ENCODE results near the gene PLPPR2.
"Not testable (repeated sequence)": the region's sequence is repeated elsewhere in the genome, so short reads cannot be mapped to it uniquely, and the experiment has no call there.

Gene PLPPR2

DNA sequence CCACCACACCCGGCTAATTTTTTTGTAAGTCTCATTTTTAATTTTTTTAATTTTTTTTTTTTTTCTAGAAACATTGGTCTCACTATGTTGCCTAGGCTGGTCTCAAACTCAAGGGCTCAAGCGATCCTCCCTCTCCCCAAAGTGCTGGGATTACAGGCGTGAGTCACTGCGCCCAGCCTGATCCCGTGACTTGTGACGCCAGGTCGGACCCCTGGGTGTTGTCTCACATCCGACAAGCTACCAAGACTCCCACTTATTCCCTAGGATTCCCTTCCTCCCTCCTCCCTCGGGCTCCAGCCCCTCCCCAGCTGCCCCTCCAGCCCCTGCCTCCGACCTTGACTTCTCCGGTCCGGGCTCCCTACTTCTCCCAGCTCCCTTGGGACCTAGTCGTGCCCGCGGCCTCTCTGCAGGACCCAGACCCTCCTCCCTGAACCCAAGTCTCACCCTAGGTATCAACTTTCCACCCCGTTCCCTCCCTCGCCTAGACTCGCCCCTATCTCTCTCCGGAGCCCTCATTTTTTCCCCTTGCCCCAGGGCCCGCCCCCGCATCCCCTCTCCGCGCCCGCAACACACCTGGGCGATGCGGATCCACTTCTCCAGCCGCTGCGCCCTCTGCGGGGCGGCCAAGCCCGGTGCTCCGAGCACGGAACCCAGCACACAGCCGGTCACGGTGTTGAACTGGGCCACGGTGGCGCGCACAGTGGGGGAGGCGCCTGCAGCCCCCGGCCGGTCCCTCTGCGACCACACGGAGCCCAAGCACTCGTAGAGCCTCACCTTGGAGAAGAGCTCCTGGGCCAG lies 50.8 kb downstream of the PLPPR2 start:
- Histone ChIP-seq H3K36me3 (replicated peaks) (no peaks in the 10 kb centered on the region), H3K27ac (no peak overlapping the region), H3K27me3 (replicated peaks) (peaks cover 4% of the 10 kb centered on the region), H3K4me3 (ENCODE audit: low read depth, low read length) (no peak overlapping the region)
- in situ Hi-C loops (cut with HindIII; ENCODE audit: low pct_ligation_motif_present, low sequenced_read_pairs) = no loop called here
- TF ChIP-seq, protein P1, sequence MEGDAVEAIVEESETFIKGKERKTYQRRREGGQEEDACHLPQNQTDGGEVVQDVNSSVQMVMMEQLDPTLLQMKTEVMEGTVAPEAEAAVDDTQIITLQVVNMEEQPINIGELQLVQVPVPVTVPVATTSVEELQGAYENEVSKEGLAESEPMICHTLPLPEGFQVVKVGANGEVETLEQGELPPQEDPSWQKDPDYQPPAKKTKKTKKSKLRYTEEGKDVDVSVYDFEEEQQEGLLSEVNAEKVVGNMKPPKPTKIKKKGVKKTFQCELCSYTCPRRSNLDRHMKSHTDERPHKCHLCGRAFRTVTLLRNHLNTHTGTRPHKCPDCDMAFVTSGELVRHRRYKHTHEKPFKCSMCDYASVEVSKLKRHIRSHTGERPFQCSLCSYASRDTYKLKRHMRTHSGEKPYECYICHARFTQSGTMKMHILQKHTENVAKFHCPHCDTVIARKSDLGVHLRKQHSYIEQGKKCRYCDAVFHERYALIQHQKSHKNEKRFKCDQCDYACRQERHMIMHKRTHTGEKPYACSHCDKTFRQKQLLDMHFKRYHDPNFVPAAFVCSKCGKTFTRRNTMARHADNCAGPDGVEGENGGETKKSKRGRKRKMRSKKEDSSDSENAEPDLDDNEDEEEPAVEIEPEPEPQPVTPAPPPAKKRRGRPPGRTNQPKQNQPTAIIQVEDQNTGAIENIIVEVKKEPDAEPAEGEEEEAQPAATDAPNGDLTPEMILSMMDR (IDR thresholded peaks at IDR 0.05; ENCODE audit: low read depth, low read length, missing control alignments) = peak; percentile 50
- no peak for DNase-seq

DNA sequence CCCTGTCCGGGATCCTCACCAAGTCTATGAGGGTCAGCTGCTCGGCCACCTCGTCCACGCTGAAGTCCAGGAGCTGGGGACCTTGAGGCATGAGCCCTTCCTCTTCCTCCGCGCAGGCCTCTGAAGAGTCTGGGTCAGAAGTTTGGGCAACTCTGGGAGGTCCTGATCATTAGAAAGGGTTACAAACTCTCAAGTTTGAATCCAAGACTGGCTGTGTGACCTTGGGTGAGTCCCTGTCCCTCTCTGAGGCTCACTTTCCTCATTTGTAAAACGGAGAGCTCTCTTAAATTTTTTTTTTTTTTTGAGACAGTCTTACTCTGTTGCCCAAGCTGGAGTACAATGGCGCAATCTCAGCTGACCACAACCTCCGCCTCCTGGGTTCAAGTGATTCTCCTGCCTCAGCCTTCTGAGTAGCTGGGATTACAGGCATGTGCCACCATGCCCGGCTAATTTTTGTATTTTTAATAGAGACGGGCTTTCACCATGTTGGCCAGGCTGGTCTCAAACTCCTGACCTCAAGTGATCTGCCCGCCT lies 51.5 kb downstream of the PLPPR2 start:
- H3K27me3 ChIP-seq (replicated peaks); in situ Hi-C loops (cut with HindIII; ENCODE audit: low pct_ligation_motif_present, low sequenced_read_pairs); DNase-seq; H3K4me3 ChIP-seq (ENCODE audit: low read depth, low read length); H3K27ac ChIP-seq; H3K36me3 ChIP-seq (replicated peaks): not testable (repeated sequence)

DNA sequence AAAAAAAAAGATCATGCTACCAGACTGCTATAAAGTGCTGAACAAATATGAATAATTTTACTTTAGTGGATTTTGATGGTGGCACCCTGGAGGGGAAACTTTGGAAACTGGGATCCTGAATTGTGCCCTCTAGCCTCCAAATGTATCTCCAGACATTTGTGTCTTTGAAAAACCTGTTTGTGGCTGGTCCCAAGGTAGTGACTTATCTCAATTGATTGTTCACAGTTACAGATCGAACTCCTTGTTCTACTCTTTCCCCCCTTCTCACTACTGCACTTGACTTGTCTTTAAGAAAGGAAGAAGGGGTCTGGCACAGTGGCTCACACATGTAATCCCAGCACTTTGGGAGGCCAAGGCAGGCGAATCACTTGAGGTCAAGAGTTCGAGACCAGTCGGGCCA lies 53.4 kb downstream of the PLPPR2 start:
- in situ Hi-C loops (cut with HindIII; ENCODE audit: low pct_ligation_motif_present, low sequenced_read_pairs) = no loop called here
- H3K4me3 ChIP-seq (ENCODE audit: low read depth, low read length) = no peak overlapping the region
- H3K27me3 ChIP-seq (replicated peaks) = peaks cover 4% of the 10 kb centered on the region
- DNase-seq = no peak
- H3K36me3 ChIP-seq (replicated peaks) = no peaks in the 10 kb centered on the region
- TF ChIP-seq, protein P1 (IDR thresholded peaks at IDR 0.05; ENCODE audit: low read depth, low read length, missing control alignments) = no peak
- H3K27ac ChIP-seq = no peak overlapping the region

DNA sequence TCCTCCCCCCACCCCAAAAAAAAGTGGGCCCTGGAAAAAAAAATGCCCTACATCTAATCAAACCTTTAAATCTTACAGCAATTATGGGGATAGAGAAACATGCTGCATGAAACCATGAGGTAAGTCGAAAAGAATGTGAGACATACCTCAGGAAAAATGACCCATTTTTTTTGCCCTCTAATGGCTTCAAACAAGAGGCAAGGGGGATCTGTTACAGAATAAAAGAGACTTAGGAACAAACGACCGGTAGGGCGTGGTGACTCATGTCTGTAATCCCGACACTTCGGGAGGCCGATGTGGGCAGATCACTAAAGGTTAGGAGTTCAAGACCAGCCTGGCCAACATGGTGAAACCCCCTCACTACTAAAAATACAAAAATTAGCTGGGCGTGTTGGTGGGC lies 55.5 kb downstream of the PLPPR2 start:
- DNase-seq = no peak
- TF ChIP-seq, protein P1 (IDR thresholded peaks at IDR 0.05; ENCODE audit: low read depth, low read length, missing control alignments) = no peak
- in situ Hi-C loops (cut with HindIII; ENCODE audit: low pct_ligation_motif_present, low sequenced_read_pairs) = no loop called here

DNA sequence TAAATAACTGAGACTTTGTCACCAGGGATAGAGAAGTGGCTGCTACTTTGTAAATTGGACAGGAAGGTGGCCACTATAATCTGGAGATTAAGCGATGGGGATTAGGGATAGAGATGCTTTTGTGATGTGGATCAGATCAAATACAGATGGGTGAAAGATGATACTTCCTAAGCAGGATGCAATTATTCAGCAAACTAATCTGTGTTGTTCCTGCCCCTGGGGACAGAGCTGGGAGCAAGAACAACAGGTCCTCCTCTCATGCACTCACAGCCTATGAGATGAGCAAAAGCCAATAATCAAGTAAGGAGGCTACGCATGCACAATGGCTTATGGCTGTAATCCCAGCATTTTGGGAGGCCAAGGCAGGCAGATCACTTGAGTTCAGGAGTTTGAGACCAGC lies 59.3 kb downstream of the PLPPR2 start:
- DNase-seq = no peak

More for the DNA sequence above, 55.5 kb downstream of the PLPPR2 start:
- no peak overlapping the region for H3K4me3 ChIP-seq (ENCODE audit: low read depth, low read length)
- no peak overlapping the region for H3K27ac ChIP-seq
- peaks cover 4% of the 10 kb centered on the region for H3K27me3 ChIP-seq (replicated peaks)
- H3K36me3 ChIP-seq (replicated peaks) = no peaks in the 10 kb centered on the region

More for the DNA sequence above, 59.3 kb downstream of the PLPPR2 start:
- Histone ChIP-seq H3K27ac (no peak overlapping the region), H3K27me3 (replicated peaks) (peaks cover 18% of the 10 kb centered on the region), H3K36me3 (replicated peaks) (no peaks in the 10 kb centered on the region), H3K4me3 (ENCODE audit: low read depth, low read length) (no peak overlapping the region)
- in situ Hi-C loops (cut with HindIII; ENCODE audit: low pct_ligation_motif_present, low sequenced_read_pairs) = no loop called here
- TF ChIP-seq, protein P1 (IDR thresholded peaks at IDR 0.05; ENCODE audit: low read depth, low read length, missing control alignments) = no peak

Data from brain microvascular endothelial cell (primary cell).